ENCODE data around the gene ZNF302. TPM values are rescaled to one million over a fixed set of nuclear protein-coding genes. Genes with fewer than 3 reads are reported as not detected.

ZNF302 gene
- total and polyA plus RNA-seq, 2 experiments from 2014 or later = 16.6 to 27.4 TPM

DNA sequence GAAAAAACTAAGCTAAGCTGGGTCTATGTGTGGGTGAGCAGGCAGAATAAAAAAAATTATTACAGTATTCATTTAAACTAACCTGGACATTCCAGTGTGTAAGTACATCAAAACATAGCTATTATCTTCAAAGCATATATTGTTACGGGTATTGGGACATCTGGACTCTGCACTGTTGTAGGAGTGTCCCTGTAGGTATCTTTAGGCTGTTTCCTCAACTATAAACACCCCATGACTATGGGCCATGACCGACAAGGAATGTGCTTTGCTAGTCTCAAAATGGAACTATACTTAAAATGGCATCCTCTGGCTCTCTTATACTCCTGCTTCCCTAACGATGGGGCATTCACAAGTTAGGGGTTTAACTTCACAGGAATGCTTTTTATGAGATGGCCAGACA lies 3.9 kb upstream of the ZNF302 start:
- H4K20me1 ChIP-seq (replicated peaks; ENCODE audit: insufficient read depth) = no peaks in the 10 kb centered on the region
- H3F3A ChIP-seq (replicated peaks; ENCODE audit: low read depth) = no peaks in the 10 kb centered on the region
- H3K4me2 ChIP-seq = no peak overlapping the region
- Mint-ChIP-seq H3K4me3 (no peak overlapping the region), H3K4me1 (peaks cover 6% of the 10 kb centered on the region; the same call in 2 of the 3 replicates), H3K9me3 (no peaks in the 10 kb centered on the region), H3K36me3 (ENCODE audit: low read depth) (peaks cover 3% of the 10 kb centered on the region; the same call in 1 of the 3 replicates), H3K27ac (no peak overlapping the region), H3K27me3 (ENCODE audit: insufficient read depth, low read depth, poor library complexity) (peaks cover 9% of the 10 kb centered on the region)
- peaks cover 7% of the 10 kb centered on the region; the same call in 1 of the 2 replicates for H3K9me2 ChIP-seq (ENCODE audit: insufficient read depth)
- H2AFZ ChIP-seq = no peak overlapping the region
- H3K36me3 ChIP-seq (ENCODE audit: insufficient read depth) = no peaks in the 10 kb centered on the region
- no peak overlapping the region for H3K27ac ChIP-seq (ENCODE audit: low read depth)
- H3K27me3 ChIP-seq (ENCODE audit: insufficient read depth) = peaks cover 14% of the 10 kb centered on the region; the same call in 1 of the 2 replicates
- peaks cover 10% of the 10 kb centered on the region for H3K4me1 ChIP-seq (ENCODE audit: insufficient read depth)
- ATAC-seq = no peak
- H3K4me3 ChIP-seq = no peak overlapping the region
- no peak for DNase-seq (ENCODE audit: low spot score)
- H3K79me2 ChIP-seq (replicated peaks; ENCODE audit: insufficient read depth) = no peaks in the 10 kb centered on the region
- TF ChIP-seq STAT1 (IDR thresholded peaks at IDR 0.05; ENCODE audit: unreplicated experiment) (no peak), JUNB (IDR thresholded peaks at IDR 0.05; ENCODE audit: unreplicated experiment) (no peak), NANOG (IDR thresholded peaks at IDR 0.05; ENCODE audit: borderline replicate concordance) (no peak), EZH2 (IDR thresholded peaks at IDR 0.05; ENCODE audit: low read depth, unreplicated experiment) (no peak), CREB1 (CRISPR knock-in tag; IDR thresholded peaks at IDR 0.05; ENCODE audit: low read depth) (no peak), ZNF331 (CRISPR knock-in tag; IDR thresholded peaks at IDR 0.05; ENCODE audit: low read depth) (no peak)
- TF ChIP-seq, protein P1, sequence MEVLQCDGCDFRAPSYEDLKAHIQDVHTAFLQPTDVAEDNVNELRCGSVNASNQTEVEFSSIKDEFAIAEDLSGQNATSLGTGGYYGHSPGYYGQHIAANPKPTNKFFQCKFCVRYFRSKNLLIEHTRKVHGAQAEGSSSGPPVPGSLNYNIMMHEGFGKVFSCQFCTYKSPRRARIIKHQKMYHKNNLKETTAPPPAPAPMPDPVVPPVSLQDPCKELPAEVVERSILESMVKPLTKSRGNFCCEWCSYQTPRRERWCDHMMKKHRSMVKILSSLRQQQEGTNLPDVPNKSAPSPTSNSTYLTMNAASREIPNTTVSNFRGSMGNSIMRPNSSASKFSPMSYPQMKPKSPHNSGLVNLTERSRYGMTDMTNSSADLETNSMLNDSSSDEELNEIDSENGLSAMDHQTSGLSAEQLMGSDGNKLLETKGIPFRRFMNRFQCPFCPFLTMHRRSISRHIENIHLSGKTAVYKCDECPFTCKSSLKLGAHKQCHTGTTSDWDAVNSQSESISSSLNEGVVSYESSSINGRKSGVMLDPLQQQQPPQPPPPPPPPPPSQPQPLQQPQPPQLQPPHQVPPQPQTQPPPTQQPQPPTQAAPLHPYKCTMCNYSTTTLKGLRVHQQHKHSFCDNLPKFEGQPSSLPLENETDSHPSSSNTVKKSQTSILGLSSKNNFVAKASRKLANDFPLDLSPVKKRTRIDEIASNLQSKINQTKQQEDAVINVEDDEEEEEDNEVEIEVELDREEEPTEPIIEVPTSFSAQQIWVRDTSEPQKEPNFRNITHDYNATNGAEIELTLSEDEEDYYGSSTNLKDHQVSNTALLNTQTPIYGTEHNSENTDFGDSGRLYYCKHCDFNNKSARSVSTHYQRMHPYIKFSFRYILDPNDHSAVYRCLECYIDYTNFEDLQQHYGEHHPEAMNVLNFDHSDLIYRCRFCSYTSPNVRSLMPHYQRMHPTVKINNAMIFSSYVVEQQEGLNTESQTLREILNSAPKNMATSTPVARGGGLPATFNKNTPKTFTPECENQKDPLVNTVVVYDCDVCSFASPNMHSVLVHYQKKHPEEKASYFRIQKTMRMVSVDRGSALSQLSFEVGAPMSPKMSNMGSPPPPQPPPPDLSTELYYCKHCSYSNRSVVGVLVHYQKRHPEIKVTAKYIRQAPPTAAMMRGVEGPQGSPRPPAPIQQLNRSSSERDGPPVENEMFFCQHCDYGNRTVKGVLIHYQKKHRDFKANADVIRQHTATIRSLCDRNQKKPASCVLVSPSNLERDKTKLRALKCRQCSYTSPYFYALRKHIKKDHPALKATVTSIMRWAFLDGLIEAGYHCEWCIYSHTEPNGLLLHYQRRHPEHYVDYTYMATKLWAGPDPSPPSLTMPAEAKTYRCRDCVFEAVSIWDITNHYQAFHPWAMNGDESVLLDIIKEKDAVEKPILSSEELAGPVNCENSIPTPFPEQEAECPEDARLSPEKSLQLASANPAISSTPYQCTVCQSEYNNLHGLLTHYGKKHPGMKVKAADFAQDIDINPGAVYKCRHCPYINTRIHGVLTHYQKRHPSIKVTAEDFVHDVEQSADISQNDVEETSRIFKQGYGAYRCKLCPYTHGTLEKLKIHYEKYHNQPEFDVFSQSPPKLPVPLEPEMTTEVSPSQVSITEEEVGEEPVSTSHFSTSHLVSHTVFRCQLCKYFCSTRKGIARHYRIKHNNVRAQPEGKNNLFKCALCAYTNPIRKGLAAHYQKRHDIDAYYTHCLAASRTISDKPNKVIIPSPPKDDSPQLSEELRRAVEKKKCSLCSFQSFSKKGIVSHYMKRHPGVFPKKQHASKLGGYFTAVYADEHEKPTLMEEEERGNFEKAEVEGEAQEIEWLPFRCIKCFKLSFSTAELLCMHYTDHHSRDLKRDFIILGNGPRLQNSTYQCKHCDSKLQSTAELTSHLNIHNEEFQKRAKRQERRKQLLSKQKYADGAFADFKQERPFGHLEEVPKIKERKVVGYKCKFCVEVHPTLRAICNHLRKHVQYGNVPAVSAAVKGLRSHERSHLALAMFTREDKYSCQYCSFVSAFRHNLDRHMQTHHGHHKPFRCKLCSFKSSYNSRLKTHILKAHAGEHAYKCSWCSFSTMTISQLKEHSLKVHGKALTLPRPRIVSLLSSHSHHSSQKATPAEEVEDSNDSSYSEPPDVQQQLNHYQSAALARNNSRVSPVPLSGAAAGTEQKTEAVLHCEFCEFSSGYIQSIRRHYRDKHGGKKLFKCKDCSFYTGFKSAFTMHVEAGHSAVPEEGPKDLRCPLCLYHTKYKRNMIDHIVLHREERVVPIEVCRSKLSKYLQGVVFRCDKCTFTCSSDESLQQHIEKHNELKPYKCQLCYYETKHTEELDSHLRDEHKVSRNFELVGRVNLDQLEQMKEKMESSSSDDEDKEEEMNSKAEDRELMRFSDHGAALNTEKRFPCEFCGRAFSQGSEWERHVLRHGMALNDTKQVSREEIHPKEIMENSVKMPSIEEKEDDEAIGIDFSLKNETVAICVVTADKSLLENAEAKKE (CRISPR knock-in tag; IDR thresholded peaks at IDR 0.05) = no peak
- TF ChIP-seq, protein P2, sequence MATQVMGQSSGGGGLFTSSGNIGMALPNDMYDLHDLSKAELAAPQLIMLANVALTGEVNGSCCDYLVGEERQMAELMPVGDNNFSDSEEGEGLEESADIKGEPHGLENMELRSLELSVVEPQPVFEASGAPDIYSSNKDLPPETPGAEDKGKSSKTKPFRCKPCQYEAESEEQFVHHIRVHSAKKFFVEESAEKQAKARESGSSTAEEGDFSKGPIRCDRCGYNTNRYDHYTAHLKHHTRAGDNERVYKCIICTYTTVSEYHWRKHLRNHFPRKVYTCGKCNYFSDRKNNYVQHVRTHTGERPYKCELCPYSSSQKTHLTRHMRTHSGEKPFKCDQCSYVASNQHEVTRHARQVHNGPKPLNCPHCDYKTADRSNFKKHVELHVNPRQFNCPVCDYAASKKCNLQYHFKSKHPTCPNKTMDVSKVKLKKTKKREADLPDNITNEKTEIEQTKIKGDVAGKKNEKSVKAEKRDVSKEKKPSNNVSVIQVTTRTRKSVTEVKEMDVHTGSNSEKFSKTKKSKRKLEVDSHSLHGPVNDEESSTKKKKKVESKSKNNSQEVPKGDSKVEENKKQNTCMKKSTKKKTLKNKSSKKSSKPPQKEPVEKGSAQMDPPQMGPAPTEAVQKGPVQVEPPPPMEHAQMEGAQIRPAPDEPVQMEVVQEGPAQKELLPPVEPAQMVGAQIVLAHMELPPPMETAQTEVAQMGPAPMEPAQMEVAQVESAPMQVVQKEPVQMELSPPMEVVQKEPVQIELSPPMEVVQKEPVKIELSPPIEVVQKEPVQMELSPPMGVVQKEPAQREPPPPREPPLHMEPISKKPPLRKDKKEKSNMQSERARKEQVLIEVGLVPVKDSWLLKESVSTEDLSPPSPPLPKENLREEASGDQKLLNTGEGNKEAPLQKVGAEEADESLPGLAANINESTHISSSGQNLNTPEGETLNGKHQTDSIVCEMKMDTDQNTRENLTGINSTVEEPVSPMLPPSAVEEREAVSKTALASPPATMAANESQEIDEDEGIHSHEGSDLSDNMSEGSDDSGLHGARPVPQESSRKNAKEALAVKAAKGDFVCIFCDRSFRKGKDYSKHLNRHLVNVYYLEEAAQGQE (IDR thresholded peaks at IDR 0.05; ENCODE audit: unreplicated experiment) = no peak
